Measurements from ENCODE around the gene KLC3.

DNA sequence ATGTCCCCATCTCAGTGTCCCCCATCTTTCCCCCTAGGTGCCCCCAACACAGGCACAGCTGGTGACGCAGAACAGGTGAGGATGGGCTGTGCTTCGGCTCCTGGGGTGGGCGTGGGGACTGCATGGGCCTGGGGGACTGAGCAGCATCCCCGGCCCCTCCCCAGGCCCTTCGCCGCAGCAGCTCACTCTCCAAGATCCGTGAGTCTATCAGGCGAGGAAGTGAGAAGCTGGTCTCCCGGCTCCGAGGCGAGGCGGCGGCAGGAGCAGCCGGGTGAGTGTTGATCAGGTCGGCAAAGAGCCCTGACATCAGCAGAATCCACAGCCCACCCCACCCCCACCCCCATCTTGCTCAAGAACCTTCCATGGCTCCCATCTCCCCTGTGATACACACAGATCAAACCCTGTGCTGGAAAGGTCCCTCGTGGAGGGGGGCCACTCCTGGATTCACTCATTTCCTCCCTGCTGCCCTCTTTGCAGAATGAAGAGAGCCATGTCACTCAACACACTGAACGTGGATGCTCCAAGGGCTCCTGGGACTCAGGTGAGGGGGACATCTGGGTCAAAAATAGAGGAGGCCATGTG, 10.0 kb downstream of the KLC3 start:
- TF ChIP-seq, protein P1, sequence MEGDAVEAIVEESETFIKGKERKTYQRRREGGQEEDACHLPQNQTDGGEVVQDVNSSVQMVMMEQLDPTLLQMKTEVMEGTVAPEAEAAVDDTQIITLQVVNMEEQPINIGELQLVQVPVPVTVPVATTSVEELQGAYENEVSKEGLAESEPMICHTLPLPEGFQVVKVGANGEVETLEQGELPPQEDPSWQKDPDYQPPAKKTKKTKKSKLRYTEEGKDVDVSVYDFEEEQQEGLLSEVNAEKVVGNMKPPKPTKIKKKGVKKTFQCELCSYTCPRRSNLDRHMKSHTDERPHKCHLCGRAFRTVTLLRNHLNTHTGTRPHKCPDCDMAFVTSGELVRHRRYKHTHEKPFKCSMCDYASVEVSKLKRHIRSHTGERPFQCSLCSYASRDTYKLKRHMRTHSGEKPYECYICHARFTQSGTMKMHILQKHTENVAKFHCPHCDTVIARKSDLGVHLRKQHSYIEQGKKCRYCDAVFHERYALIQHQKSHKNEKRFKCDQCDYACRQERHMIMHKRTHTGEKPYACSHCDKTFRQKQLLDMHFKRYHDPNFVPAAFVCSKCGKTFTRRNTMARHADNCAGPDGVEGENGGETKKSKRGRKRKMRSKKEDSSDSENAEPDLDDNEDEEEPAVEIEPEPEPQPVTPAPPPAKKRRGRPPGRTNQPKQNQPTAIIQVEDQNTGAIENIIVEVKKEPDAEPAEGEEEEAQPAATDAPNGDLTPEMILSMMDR (IDR thresholded peaks at IDR 0.05), result no peak
- no peak for TF ChIP-seq ZFX (IDR thresholded peaks at IDR 0.05; ENCODE audit: borderline replicate concordance)
